ENCODE results near the gene KRT84. TPM values are rescaled to one million over a fixed set of nuclear protein-coding genes. Genes with fewer than 3 reads are reported as not detected.

Gene KRT84
- total RNA-seq, 1 experiment from 2014 or later, result 0.15 TPM

GRCh38 chr12:52354200-52354599 lies 31.3 kb downstream of the KRT84 start:
- Histone ChIP-seq H4K20me1 (ENCODE audit: low read length) (no peaks in the 10 kb centered on the region), H2AFZ (ENCODE audit: low read length) (no peak overlapping the region), H3K9ac (ENCODE audit: low read length) (no peak overlapping the region), H3K27ac (ENCODE audit: low read length) (no peak overlapping the region), H3K4me2 (ENCODE audit: low read length) (no peak overlapping the region), H3K27me3 (ENCODE audit: low read length) (no peaks in the 10 kb centered on the region), H3K36me3 (ENCODE audit: low read depth, low read length) (no peaks in the 10 kb centered on the region), H3K9me2 (replicated peaks; ENCODE audit: low read length) (no peaks in the 10 kb centered on the region), H3K79me2 (ENCODE audit: low read length) (no peaks in the 10 kb centered on the region), H3K9me3 (ENCODE audit: low read length) (no peaks in the 10 kb centered on the region), H3K4me3 (ENCODE audit: low read length) (no peak overlapping the region), H3K4me1 (ENCODE audit: insufficient read depth, low read length) (peaks cover 7% of the 10 kb centered on the region), H3F3A (ENCODE audit: low read length, unreplicated experiment) (no peaks in the 10 kb centered on the region)
- intact Hi-C loops (cut with micrococcal nuclease), result no loop called here
- ATAC-seq (no peak), DNase-seq (no peak)
- no peak for TF ChIP-seq EZH2phosphoT487 (IDR thresholded peaks at IDR 0.05; ENCODE audit: borderline replicate concordance, low read length)
- no peak for TF ChIP-seq EZH2 (IDR thresholded peaks at IDR 0.05; ENCODE audit: low read length, unreplicated experiment)
- TF ChIP-seq CTCF (conservative IDR thresholded peaks at IDR 0.05; ENCODE audit: low read depth, low read length), result no peak
- no TSS peak for BruUV-seq (replicated peaks)
- CTCF ChIA-PET, result no interaction called here
- POLR2A ChIA-PET (ENCODE audit: unreplicated experiment), result no interaction called here

- H3K4me2 ChIP-seq (ENCODE audit: low read length), result no peak overlapping the region
- ATAC-seq (no peak), DNase-seq (no peak)
- no peaks in the 10 kb centered on the region for H3K9me3 ChIP-seq (ENCODE audit: low read length)
- no peaks in the 10 kb centered on the region for H3K9me2 ChIP-seq (replicated peaks; ENCODE audit: low read length)
- H2AFZ ChIP-seq (ENCODE audit: low read length), result no peak overlapping the region
- no peak overlapping the region for H3K4me3 ChIP-seq (ENCODE audit: low read length)
- H4K20me1 ChIP-seq (ENCODE audit: low read length), result no peaks in the 10 kb centered on the region
- intact Hi-C loops (cut with micrococcal nuclease), result no loop called here
- POLR2A ChIA-PET (ENCODE audit: unreplicated experiment), result no interaction called here
- peaks cover 8% of the 10 kb centered on the region for H3K4me1 ChIP-seq (ENCODE audit: insufficient read depth, low read length)
- H3K36me3 ChIP-seq (ENCODE audit: low read depth, low read length), result no peaks in the 10 kb centered on the region
- no peaks in the 10 kb centered on the region for H3F3A ChIP-seq (ENCODE audit: low read length, unreplicated experiment)
- H3K27me3 ChIP-seq (ENCODE audit: low read length), result no peaks in the 10 kb centered on the region
- no peak for TF ChIP-seq EZH2phosphoT487 (IDR thresholded peaks at IDR 0.05; ENCODE audit: borderline replicate concordance, low read length)
- TF ChIP-seq CTCF (conservative IDR thresholded peaks at IDR 0.05; ENCODE audit: low read depth, low read length), result no peak
- TF ChIP-seq EZH2 (IDR thresholded peaks at IDR 0.05; ENCODE audit: low read length, unreplicated experiment), result no peak
- no peak overlapping the region for H3K9ac ChIP-seq (ENCODE audit: low read length)
- no TSS peak for BruUV-seq (replicated peaks)
- H3K27ac ChIP-seq (ENCODE audit: low read length), result no peak overlapping the region
- H3K79me2 ChIP-seq (ENCODE audit: low read length), result no peaks in the 10 kb centered on the region
- CTCF ChIA-PET, result no interaction called here
These were observed 31.7 kb downstream of the KRT84 start for GRCh38 chr12:52353766-52354165.

DNA sequence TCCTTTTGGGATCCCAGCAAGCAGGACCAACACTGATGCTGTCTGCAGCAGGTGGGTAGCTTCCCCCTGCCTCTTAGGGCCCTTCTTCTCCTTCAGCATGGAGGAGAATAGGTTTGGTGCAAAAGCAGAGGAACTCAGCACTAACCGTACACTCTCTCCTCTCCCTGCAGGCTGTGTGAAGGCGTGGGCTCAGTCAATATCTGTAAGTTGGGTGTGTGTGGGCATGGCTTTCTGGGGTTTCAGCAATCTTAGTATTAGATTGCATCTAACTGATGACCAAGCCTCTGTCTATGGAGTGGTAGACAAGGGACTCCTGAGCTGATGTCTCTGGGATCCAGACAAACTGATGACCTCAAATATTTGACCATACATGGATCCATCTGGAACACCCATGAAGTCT lies 32.5 kb downstream of the KRT84 start:
- ATAC-seq (no peak), DNase-seq (no peak)
- no peaks in the 10 kb centered on the region for H3K9me2 ChIP-seq (replicated peaks; ENCODE audit: low read length)
- intact Hi-C loops (cut with micrococcal nuclease), result no loop called here
- CTCF ChIA-PET, result no interaction called here
- no peak overlapping the region for H3K27ac ChIP-seq (ENCODE audit: low read length)
- no peak overlapping the region for H3K4me2 ChIP-seq (ENCODE audit: low read length)
- no peaks in the 10 kb centered on the region for H3K27me3 ChIP-seq (ENCODE audit: low read length)
- no peaks in the 10 kb centered on the region for H4K20me1 ChIP-seq (ENCODE audit: low read length)
- no peaks in the 10 kb centered on the region for H3K9me3 ChIP-seq (ENCODE audit: low read length)
- no peaks in the 10 kb centered on the region for H3K79me2 ChIP-seq (ENCODE audit: low read length)
- no TSS peak for BruUV-seq (replicated peaks)
- H3K4me3 ChIP-seq (ENCODE audit: low read length), result no peak overlapping the region
- TF ChIP-seq EZH2 (IDR thresholded peaks at IDR 0.05; ENCODE audit: low read length, unreplicated experiment) (no peak), CTCF (conservative IDR thresholded peaks at IDR 0.05; ENCODE audit: low read depth, low read length) (no peak), EZH2phosphoT487 (IDR thresholded peaks at IDR 0.05; ENCODE audit: borderline replicate concordance, low read length) (no peak)
- H2AFZ ChIP-seq (ENCODE audit: low read length), result no peak overlapping the region
- no peaks in the 10 kb centered on the region for H3F3A ChIP-seq (ENCODE audit: low read length, unreplicated experiment)
- POLR2A ChIA-PET (ENCODE audit: unreplicated experiment), result no interaction called here
- no peaks in the 10 kb centered on the region for H3K36me3 ChIP-seq (ENCODE audit: low read depth, low read length)
- peaks cover 6% of the 10 kb centered on the region for H3K4me1 ChIP-seq (ENCODE audit: insufficient read depth, low read length)
- no peak overlapping the region for H3K9ac ChIP-seq (ENCODE audit: low read length)

All from PC-3 (cell line).